Calu3 (cell line): Measurements from ENCODE around the gene PRKCZ. TPM values are rescaled to one million over a fixed set of nuclear protein-coding genes. Genes with fewer than 3 reads are reported as not detected.

Experiments used
- BruUV-seq: library from RNA; stranded (reverse); fragments of 400-500 nt; replicated peaks from 2 replicates; lab custom pipeline; 2021; lab: Mats Ljungman, UMichigan
- CTCF ChIA-PET: fragments of 300-600 bp; sonication (Branson Sonifier 250); formaldehyde crosslinking; loops from one replicate; lab custom pipeline; 2022; ENCODE audit warnings: antibody characterized with exemption; lab: Charles Lee
- DNase-seq: peaks from one replicate; pipeline ENCODE4 v3.0.0; 2022
- H3K27ac Mint-ChIP-seq: one replicate; pipeline ENCODE4 v1.8.0; 2022; ENCODE audit warnings: mixed read lengths; ENCODE audit not compliant: unreplicated experiment
- H3K27me3 Mint-ChIP-seq: one replicate; pipeline ENCODE4 v1.8.0; 2022; ENCODE audit warnings: mixed read lengths; ENCODE audit not compliant: unreplicated experiment
- H3K36me3 Mint-ChIP-seq: one replicate; pipeline ENCODE4 v1.8.0; 2022; ENCODE audit warnings: mild to moderate bottlenecking, moderate library complexity, mixed read lengths; ENCODE audit not compliant: insufficient read depth, unreplicated experiment
- H3K4me1 Mint-ChIP-seq: one replicate; pipeline ENCODE4 v1.8.0; 2022; ENCODE audit warnings: mild to moderate bottlenecking, low read depth, mixed read lengths; ENCODE audit not compliant: unreplicated experiment
- H3K4me3 Mint-ChIP-seq: one replicate; pipeline ENCODE4 v1.8.0; 2022; ENCODE audit warnings: mild to moderate bottlenecking, low read depth, moderate library complexity, mixed read lengths; ENCODE audit not compliant: unreplicated experiment
- H3K9me3 Mint-ChIP-seq: one replicate; pipeline ENCODE4 v1.8.0; 2022; ENCODE audit warnings: low read depth, mixed read lengths; ENCODE audit not compliant: unreplicated experiment
- intact Hi-C: fragments of 100-400 bp; cut with micrococcal nuclease; formaldehyde crosslinking; loops from one replicate; pipeline ENCODE4 v1.10.0; 2022; ENCODE audit not compliant: unreplicated experiment
- total RNA-seq: library from RNA; stranded (reverse); gene quantifications from 2 replicates; pipeline ENCODE4 v1.2.3, GENCODE V29; 2022
- TF ChIP-seq, protein P1 (sequence below): fragments of 200-600 bp; IDR thresholded peaks from one replicate; pipeline ENCODE4 v1.8.0; 2022; ENCODE audit warnings: antibody characterized with exemption; ENCODE audit not compliant: unreplicated experiment

The PRKCZ gene
- total RNA-seq, 1 experiment from 2014 or later, result 26.0 TPM

- H3K27me3 Mint-ChIP-seq, result no peaks in the 10 kb centered on the region
- H3K4me1 Mint-ChIP-seq, result no peaks in the 10 kb centered on the region
- CTCF ChIA-PET, result no interaction called here
- peaks cover 12% of the 10 kb centered on the region for H3K9me3 Mint-ChIP-seq
- no peak overlapping the region for H3K4me3 Mint-ChIP-seq
- no TSS peak for BruUV-seq
- H3K36me3 Mint-ChIP-seq, result peaks cover 26% of the 10 kb centered on the region
- no peak overlapping the region for H3K27ac Mint-ChIP-seq
- TF ChIP-seq, protein P1, sequence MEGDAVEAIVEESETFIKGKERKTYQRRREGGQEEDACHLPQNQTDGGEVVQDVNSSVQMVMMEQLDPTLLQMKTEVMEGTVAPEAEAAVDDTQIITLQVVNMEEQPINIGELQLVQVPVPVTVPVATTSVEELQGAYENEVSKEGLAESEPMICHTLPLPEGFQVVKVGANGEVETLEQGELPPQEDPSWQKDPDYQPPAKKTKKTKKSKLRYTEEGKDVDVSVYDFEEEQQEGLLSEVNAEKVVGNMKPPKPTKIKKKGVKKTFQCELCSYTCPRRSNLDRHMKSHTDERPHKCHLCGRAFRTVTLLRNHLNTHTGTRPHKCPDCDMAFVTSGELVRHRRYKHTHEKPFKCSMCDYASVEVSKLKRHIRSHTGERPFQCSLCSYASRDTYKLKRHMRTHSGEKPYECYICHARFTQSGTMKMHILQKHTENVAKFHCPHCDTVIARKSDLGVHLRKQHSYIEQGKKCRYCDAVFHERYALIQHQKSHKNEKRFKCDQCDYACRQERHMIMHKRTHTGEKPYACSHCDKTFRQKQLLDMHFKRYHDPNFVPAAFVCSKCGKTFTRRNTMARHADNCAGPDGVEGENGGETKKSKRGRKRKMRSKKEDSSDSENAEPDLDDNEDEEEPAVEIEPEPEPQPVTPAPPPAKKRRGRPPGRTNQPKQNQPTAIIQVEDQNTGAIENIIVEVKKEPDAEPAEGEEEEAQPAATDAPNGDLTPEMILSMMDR, result no peak
- no peak for DNase-seq
- intact Hi-C loops, result no loop called here
These were observed 29.3 kb downstream of the PRKCZ start for GRCh38 chr1:2079396-2080085.

- Mint-ChIP-seq H3K27me3 (no peaks in the 10 kb centered on the region), H3K27ac (no peak overlapping the region), H3K36me3 (peaks cover 23% of the 10 kb centered on the region), H3K4me3 (no peak overlapping the region), H3K9me3 (peaks cover 12% of the 10 kb centered on the region), H3K4me1 (no peaks in the 10 kb centered on the region)
- TF ChIP-seq, protein P1, result no peak
- CTCF ChIA-PET, result no interaction called here
- DNase-seq, result no peak
- intact Hi-C loops, result no loop called here
- no TSS peak for BruUV-seq
These were observed 29.9 kb downstream of the PRKCZ start for GRCh38 chr1:2080140-2080539.

DNA sequence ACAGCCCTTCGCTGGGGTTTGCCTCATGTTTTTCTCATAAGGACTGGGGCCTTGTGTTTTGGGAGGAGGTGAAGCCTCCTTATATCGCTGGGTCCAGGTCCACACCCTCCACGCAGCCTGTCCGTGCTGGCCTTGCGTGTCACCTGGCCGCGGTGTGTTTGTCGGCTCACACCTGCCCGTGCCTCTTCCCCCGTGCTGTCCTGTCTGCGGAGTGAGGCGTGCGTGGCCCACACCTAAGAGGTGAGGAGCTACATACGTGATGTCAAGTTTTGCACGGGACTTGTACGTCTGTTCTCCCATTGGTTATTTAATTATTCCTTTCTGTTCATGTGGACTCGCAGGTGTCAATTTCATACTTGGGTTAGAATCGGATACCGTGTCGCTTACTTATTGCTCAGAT lies 30.7 kb downstream of the PRKCZ start:
- Mint-ChIP-seq H3K36me3 (peaks cover 23% of the 10 kb centered on the region), H3K27ac (no peak overlapping the region), H3K9me3 (peaks cover 12% of the 10 kb centered on the region), H3K4me1 (no peaks in the 10 kb centered on the region), H3K4me3 (no peak overlapping the region), H3K27me3 (no peaks in the 10 kb centered on the region)
- CTCF ChIA-PET, result no interaction called here
- intact Hi-C loops, result no loop called here
- no peak for DNase-seq
- TF ChIP-seq, protein P1, result no peak
- no TSS peak for BruUV-seq

DNA sequence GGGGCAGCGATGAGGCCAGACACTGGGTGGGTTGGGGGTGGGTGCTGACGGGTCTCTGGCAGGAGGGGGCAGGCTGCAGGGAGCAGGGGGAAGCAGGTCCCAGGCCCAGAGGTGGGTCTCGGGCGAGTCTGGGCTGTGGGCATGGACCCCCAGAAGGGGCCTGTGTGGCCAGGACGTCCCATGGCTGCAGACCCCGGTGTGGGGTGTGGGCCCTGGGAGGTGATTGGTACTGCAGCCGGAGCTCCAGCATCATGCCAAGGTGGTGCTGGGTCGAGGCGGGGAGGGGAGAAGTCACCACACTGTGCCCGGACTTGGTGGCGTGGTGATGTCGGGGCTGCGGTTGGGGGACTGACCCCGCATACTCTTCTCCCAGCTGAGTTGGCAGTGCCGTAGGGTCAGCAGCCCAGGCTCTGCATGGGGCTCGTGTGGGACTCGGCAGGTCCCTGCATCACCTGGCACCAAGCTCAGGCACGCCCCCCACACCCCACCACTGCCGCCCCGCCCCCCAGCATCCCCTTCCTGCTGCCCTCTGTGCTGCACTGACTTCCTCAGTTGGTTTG lies 31.2 kb downstream of the PRKCZ start:
- DNase-seq, result no peak
- H3K27me3 Mint-ChIP-seq, result no peaks in the 10 kb centered on the region
- CTCF ChIA-PET, result no interaction called here
- TF ChIP-seq, protein P1, result no peak
- H3K9me3 Mint-ChIP-seq, result peaks cover 12% of the 10 kb centered on the region
- peaks cover 23% of the 10 kb centered on the region for H3K36me3 Mint-ChIP-seq
- H3K27ac Mint-ChIP-seq, result no peak overlapping the region
- no peaks in the 10 kb centered on the region for H3K4me1 Mint-ChIP-seq
- BruUV-seq, result no TSS peak
- intact Hi-C loops, result no loop called here
- no peak overlapping the region for H3K4me3 Mint-ChIP-seq
